ENCODE results near the gene ALG1L2. TPM values are rescaled to one million over a fixed set of nuclear protein-coding genes. Genes with fewer than 3 reads are reported as not detected.
"Not testable (repeated sequence)": the region's sequence is repeated elsewhere in the genome, so short reads cannot be mapped to it uniquely, and the experiment has no call there.

ALG1L2 gene, protein sequence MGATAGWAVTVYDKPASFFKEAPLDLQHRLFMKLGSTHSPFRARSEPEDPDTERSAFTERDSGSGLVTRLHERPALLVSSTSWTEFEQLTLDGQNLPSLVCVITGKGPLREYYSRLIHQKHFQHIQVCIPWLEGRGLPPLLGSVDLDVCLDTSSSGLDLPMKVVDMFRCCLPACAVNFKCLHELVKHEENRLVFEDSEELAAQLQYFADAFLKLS
- not detected for polyA plus RNA-seq (2013, experiment 1 of 2)
- polyA plus RNA-seq (2013, experiment 2 of 2), result not detected

DNA sequence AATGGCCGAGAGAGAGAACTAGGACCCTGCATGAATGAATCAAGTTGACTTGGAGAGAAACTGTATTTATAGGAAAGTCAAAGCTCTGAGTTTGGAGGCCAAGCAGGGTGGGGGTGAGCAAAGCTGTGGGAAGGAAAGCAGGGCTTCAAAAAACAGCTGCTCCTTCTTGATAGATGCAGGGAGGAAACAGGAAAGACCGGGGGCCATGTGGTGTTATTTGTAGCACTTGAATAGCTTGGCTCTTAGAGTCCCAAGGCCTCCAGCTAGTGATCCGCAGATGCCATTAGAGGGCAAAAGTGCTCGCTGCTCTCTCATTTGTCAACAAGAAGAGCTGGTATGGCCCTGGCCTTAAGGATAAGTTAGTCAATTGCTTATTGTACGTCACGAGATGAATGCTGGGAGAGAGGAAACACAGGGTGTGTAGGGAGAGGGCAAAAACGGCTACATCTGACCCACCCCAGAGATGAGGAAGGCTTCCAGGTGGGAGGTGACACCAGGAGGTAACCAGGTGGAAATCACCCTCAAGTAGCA lies at the start of gene ALG1L2:
TSS of gene ALG1L2 (plus strand) at position 481 of the 531 bp plus-strand sequence. CDS start 186 bp downstream, outside the sequence.
- H3K36me3 ChIP-seq (ENCODE audit: control insufficient read depth in 1 of 2, insufficient read depth in 2 of 2, low read depth in 1 of 2, low read length in 2 of 2), result no peaks in the 10 kb centered on the region
- no peak within 1 kb of the TSS for H3K9ac ChIP-seq (ENCODE audit: low read length)
- no peak within 1 kb of the TSS for H3K4me2 ChIP-seq (ENCODE audit: low read length, poor library complexity, severe bottlenecking)
- H3K4me3 ChIP-seq (ENCODE audit: insufficient read depth in 1 of 2, low read depth in 1 of 2, low read length in 2 of 2), result no peak within 1 kb of the TSS
- H3K27ac ChIP-seq (ENCODE audit: low read length, poor library complexity, severe bottlenecking), result no peak within 1 kb of the TSS
- no peak within 1 kb of the TSS for H2BK5ac ChIP-seq (ENCODE audit: low read depth, low read length, poor library complexity, severe bottlenecking)
- H3K14ac ChIP-seq (ENCODE audit: low read length in 2 of 2), result no peak within 1 kb of the TSS
- H3K79me1 ChIP-seq (replicated peaks; ENCODE audit: low read length, poor library complexity, severe bottlenecking), result no peaks in the 10 kb centered on the region
- no peak within 1 kb of the TSS for H3K23ac ChIP-seq (ENCODE audit: low read length in 2 of 2)
- H2AK5ac ChIP-seq (ENCODE audit: low read length, severe bottlenecking), result no peak within 1 kb of the TSS
- H4K91ac ChIP-seq (ENCODE audit: low read length), result no peak within 1 kb of the TSS
- no peak within 1 kb of the TSS for H3K4ac ChIP-seq (ENCODE audit: low read depth in 1 of 2, low read length in 2 of 2)
- 60% methylated on average over 7 of the region's 7 CpGs for WGBS
- no peak within 1 kb of the TSS for H2BK120ac ChIP-seq (ENCODE audit: low read depth, low read length)
- no peak within 1 kb of the TSS for H2AFZ ChIP-seq (ENCODE audit: low read depth, low read length)
- H4K8ac ChIP-seq (ENCODE audit: low read length), result no peak within 1 kb of the TSS
- no peak within 1 kb of the TSS for H3K18ac ChIP-seq (ENCODE audit: low read depth in 1 of 2, low read length in 2 of 2)
- H2BK12ac ChIP-seq (ENCODE audit: low read length in 2 of 2), result no peak within 1 kb of the TSS
- no peaks in the 10 kb centered on the region for H3K9me3 ChIP-seq (ENCODE audit: control insufficient read depth, low read length)
- DNase-seq, result no peak
- H3K27me3 ChIP-seq (ENCODE audit: control insufficient read depth in 1 of 2, insufficient read depth in 1 of 2, low read length in 2 of 2), result peaks cover 4 to 5% of the 10 kb centered on the region in 2 experiments
- no peaks in the 10 kb centered on the region for H3K4me1 ChIP-seq (ENCODE audit: control insufficient read depth, insufficient read depth, low read depth, low read length)
- H2BK15ac ChIP-seq (ENCODE audit: low read depth, poor library complexity, severe bottlenecking), result no peak within 1 kb of the TSS

DNA sequence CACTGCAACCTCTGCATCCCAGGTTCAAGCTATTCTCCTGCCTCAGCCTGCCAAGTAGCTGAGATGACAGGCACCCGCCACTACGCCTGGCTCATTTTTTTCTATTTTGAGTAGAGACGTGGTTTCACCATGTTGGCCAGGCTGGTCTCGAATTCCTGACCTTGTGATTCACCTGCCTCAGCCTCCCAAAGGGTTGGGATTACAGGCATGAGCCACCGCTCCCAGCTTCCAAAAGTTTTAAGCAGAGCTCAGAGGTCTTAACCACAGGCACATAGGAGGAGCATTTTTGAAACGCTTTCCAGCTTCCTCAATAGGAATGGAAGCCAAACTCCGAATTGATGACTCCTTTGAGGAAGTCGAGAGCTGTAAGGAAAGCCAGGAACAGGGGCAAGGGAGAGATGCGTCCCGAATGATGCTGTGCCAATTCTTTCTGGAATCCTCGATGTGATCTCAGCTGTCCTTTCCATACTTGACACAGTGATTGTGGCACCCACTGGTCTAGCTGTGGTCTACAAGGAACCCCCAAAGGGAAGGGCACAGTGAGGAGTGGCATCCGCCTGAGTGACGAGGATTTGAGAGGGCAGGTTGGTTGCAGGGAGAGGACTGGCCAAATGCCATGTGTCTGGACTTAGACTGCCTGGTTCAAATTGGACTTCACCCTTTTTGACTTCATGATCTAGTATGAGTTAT lies 44.4 kb upstream of the ALG1L2 start:
- H4K91ac ChIP-seq (ENCODE audit: low read length); H2BK15ac ChIP-seq (ENCODE audit: low read depth, poor library complexity, severe bottlenecking); H3K79me1 ChIP-seq (replicated peaks; ENCODE audit: low read length, poor library complexity, severe bottlenecking); H3K23ac ChIP-seq (ENCODE audit: low read length in 2 of 2); H2AK5ac ChIP-seq (ENCODE audit: low read length, severe bottlenecking); H3K14ac ChIP-seq (ENCODE audit: low read length in 2 of 2); H3K9me3 ChIP-seq (ENCODE audit: control insufficient read depth, low read length); H3K4me1 ChIP-seq (ENCODE audit: control insufficient read depth, insufficient read depth, low read depth, low read length); H3K9ac ChIP-seq (ENCODE audit: low read length); H2BK12ac ChIP-seq (ENCODE audit: low read length in 2 of 2); H3K4ac ChIP-seq (ENCODE audit: low read depth in 1 of 2, low read length in 2 of 2); H2BK5ac ChIP-seq (ENCODE audit: low read depth, low read length, poor library complexity, severe bottlenecking); H4K8ac ChIP-seq (ENCODE audit: low read length); H3K27ac ChIP-seq (ENCODE audit: low read length, poor library complexity, severe bottlenecking); H2AFZ ChIP-seq (ENCODE audit: low read depth, low read length); H3K36me3 ChIP-seq (ENCODE audit: control insufficient read depth in 1 of 2, insufficient read depth in 2 of 2, low read depth in 1 of 2, low read length in 2 of 2); DNase-seq; H3K4me3 ChIP-seq (ENCODE audit: insufficient read depth in 1 of 2, low read depth in 1 of 2, low read length in 2 of 2); H2BK120ac ChIP-seq (ENCODE audit: low read depth, low read length); H3K4me2 ChIP-seq (ENCODE audit: low read length, poor library complexity, severe bottlenecking); H3K27me3 ChIP-seq (ENCODE audit: control insufficient read depth in 1 of 2, insufficient read depth in 1 of 2, low read length in 2 of 2); H3K18ac ChIP-seq (ENCODE audit: low read depth in 1 of 2, low read length in 2 of 2): not testable (repeated sequence)
- WGBS, result 75% methylated on average over 11 of the region's 13 CpGs

DNA sequence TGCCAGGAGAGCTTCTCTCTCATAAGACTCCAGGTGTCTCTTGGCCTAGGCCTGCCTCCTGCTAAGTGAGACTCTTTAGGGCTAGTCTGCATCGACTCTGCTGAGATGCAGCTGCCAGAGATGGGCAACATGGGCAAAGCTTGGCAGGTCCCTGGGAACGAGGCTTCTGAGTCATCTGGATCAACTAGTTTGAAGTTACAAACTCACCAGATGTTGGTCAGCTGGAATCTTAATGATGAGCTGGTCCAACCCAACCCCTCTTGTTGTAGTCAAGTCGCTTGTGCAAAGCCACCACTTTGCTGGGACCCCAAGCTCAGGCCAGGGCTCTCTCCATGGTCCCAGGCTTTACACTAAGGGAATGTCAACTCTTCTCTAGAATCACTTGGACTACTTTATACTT lies 38.9 kb upstream of the ALG1L2 start:
- H3K18ac ChIP-seq (ENCODE audit: low read depth in 1 of 2, low read length in 2 of 2); H2BK12ac ChIP-seq (ENCODE audit: low read length in 2 of 2); H2BK15ac ChIP-seq (ENCODE audit: low read depth, poor library complexity, severe bottlenecking); H3K9me3 ChIP-seq (ENCODE audit: control insufficient read depth, low read length); H3K27me3 ChIP-seq (ENCODE audit: control insufficient read depth in 1 of 2, insufficient read depth in 1 of 2, low read length in 2 of 2); H4K91ac ChIP-seq (ENCODE audit: low read length); H2BK5ac ChIP-seq (ENCODE audit: low read depth, low read length, poor library complexity, severe bottlenecking); H3K23ac ChIP-seq (ENCODE audit: low read length in 2 of 2); H3K9ac ChIP-seq (ENCODE audit: low read length); H3K14ac ChIP-seq (ENCODE audit: low read length in 2 of 2); DNase-seq; H3K79me1 ChIP-seq (replicated peaks; ENCODE audit: low read length, poor library complexity, severe bottlenecking); H4K8ac ChIP-seq (ENCODE audit: low read length); H2BK120ac ChIP-seq (ENCODE audit: low read depth, low read length); H3K4me2 ChIP-seq (ENCODE audit: low read length, poor library complexity, severe bottlenecking); H3K27ac ChIP-seq (ENCODE audit: low read length, poor library complexity, severe bottlenecking); H3K36me3 ChIP-seq (ENCODE audit: control insufficient read depth in 1 of 2, insufficient read depth in 2 of 2, low read depth in 1 of 2, low read length in 2 of 2); H3K4me1 ChIP-seq (ENCODE audit: control insufficient read depth, insufficient read depth, low read depth, low read length); H2AFZ ChIP-seq (ENCODE audit: low read depth, low read length); H3K4ac ChIP-seq (ENCODE audit: low read depth in 1 of 2, low read length in 2 of 2); H3K4me3 ChIP-seq (ENCODE audit: insufficient read depth in 1 of 2, low read depth in 1 of 2, low read length in 2 of 2); H2AK5ac ChIP-seq (ENCODE audit: low read length, severe bottlenecking): not testable (repeated sequence)
- WGBS, result 72% methylated on average over 3 of the region's 3 CpGs

DNA sequence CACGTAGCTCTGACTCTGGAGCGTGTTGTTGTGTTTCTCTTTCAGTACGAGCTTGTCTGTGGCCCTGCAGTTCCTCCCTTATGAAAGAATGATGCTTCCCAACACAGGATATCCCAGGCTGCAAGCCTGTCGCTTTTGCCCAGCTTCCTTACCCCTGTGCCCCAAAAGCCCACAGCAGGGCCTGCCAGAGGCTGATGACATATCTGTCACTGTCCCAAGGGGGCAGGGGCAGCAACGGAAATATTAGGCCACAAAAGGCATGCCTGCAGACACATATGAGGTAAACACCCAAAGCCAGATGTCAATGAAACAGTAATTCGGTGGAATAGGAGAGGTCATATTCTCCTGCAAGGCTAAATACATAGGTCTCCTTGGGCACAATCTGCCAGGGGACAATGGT lies 38.0 kb upstream of the ALG1L2 start:
- not testable (repeated sequence) for H2BK5ac ChIP-seq (ENCODE audit: low read depth, low read length, poor library complexity, severe bottlenecking); H2BK120ac ChIP-seq (ENCODE audit: low read depth, low read length); H3K9me3 ChIP-seq (ENCODE audit: control insufficient read depth, low read length); H3K4me1 ChIP-seq (ENCODE audit: control insufficient read depth, insufficient read depth, low read depth, low read length); H3K4me2 ChIP-seq (ENCODE audit: low read length, poor library complexity, severe bottlenecking); H3K4ac ChIP-seq (ENCODE audit: low read depth in 1 of 2, low read length in 2 of 2); H3K27ac ChIP-seq (ENCODE audit: low read length, poor library complexity, severe bottlenecking); H3K18ac ChIP-seq (ENCODE audit: low read depth in 1 of 2, low read length in 2 of 2); H3K23ac ChIP-seq (ENCODE audit: low read length in 2 of 2); H3K9ac ChIP-seq (ENCODE audit: low read length); H2BK12ac ChIP-seq (ENCODE audit: low read length in 2 of 2); H3K14ac ChIP-seq (ENCODE audit: low read length in 2 of 2); H2AK5ac ChIP-seq (ENCODE audit: low read length, severe bottlenecking); H3K4me3 ChIP-seq (ENCODE audit: insufficient read depth in 1 of 2, low read depth in 1 of 2, low read length in 2 of 2); H4K91ac ChIP-seq (ENCODE audit: low read length); H3K79me1 ChIP-seq (replicated peaks; ENCODE audit: low read length, poor library complexity, severe bottlenecking); H2BK15ac ChIP-seq (ENCODE audit: low read depth, poor library complexity, severe bottlenecking); H3K36me3 ChIP-seq (ENCODE audit: control insufficient read depth in 1 of 2, insufficient read depth in 2 of 2, low read depth in 1 of 2, low read length in 2 of 2); DNase-seq; H3K27me3 ChIP-seq (ENCODE audit: control insufficient read depth in 1 of 2, insufficient read depth in 1 of 2, low read length in 2 of 2); H2AFZ ChIP-seq (ENCODE audit: low read depth, low read length); H4K8ac ChIP-seq (ENCODE audit: low read length)
- 93% methylated on average over 6 of the region's 6 CpGs for WGBS

Measured in mesenchymal stem cell (in vitro differentiated cells and primary cell).